ENCODE results near the gene SCAI.

SCAI gene

DNA sequence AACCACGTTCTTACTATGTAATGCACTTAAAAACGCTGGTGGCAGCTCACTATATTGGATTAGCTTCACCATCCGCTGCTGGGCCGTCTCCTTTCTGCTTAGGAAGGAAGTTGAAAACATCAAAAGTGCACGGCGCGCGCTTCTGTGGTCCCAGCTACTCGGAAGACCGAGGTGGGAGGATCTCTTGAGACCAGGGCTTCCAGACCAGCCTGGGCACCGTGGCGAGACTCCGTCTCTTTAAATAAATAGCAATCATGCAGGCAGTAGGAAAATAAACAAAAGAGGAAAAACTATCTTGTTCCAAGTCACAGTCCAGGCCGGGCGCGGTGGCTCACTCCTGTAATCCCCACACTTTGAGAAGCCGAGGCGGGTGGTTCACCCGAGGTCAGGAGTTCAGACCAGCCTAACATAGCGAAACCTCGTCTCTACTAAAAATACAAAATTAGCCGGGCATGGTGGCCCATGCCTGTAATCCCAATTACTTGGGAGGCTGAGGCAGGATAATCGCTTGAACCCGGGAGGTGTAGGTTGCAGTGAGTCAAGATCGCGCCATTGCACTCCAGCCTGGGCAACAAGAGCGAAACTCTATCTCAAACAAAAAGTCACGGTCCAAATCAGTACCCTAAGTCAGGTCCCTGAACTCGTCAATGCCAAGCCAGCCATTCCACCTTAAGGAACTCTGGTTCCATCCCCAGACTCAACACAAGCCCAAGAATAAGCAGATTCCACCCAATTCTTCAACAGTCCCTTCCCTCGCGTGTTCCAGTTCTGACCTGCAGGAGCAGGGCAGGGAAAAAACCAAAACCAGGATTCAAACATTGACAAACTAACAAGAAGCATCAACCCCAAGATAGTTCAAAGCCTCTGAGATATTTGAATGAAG is 201.4 kb downstream of the SCAI start:
- H3K9me3 ChIP-seq, result no peaks in the 10 kb centered on the region
- H3K4me1 ChIP-seq, result peaks cover 0 to 17% (median 12%) of the 10 kb centered on the region in 4 donors
- intact Hi-C loops (cut with DNase I; ENCODE audit: low total_unique reads), result loop anchor here (5.0 kb wide), 1 partner anchor 200 kb away; the partner anchor contains the start of gene SCAI
- TF ChIP-seq, protein P1, sequence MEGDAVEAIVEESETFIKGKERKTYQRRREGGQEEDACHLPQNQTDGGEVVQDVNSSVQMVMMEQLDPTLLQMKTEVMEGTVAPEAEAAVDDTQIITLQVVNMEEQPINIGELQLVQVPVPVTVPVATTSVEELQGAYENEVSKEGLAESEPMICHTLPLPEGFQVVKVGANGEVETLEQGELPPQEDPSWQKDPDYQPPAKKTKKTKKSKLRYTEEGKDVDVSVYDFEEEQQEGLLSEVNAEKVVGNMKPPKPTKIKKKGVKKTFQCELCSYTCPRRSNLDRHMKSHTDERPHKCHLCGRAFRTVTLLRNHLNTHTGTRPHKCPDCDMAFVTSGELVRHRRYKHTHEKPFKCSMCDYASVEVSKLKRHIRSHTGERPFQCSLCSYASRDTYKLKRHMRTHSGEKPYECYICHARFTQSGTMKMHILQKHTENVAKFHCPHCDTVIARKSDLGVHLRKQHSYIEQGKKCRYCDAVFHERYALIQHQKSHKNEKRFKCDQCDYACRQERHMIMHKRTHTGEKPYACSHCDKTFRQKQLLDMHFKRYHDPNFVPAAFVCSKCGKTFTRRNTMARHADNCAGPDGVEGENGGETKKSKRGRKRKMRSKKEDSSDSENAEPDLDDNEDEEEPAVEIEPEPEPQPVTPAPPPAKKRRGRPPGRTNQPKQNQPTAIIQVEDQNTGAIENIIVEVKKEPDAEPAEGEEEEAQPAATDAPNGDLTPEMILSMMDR (IDR thresholded peaks at IDR 0.05), result no peak
- peak; percentile 60 to 75 for DNase-seq
- H3K36me3 ChIP-seq, result peaks cover 0 to 14% (median 0%) of the 10 kb centered on the region in 3 donors
- H3K27me3 ChIP-seq, result no peaks in the 10 kb centered on the region
- peak overlapping the region; percentile 68 to 81 for H3K4me3 ChIP-seq
- peak overlapping the region; percentile 89 to 97 for H3K27ac ChIP-seq

DNA sequence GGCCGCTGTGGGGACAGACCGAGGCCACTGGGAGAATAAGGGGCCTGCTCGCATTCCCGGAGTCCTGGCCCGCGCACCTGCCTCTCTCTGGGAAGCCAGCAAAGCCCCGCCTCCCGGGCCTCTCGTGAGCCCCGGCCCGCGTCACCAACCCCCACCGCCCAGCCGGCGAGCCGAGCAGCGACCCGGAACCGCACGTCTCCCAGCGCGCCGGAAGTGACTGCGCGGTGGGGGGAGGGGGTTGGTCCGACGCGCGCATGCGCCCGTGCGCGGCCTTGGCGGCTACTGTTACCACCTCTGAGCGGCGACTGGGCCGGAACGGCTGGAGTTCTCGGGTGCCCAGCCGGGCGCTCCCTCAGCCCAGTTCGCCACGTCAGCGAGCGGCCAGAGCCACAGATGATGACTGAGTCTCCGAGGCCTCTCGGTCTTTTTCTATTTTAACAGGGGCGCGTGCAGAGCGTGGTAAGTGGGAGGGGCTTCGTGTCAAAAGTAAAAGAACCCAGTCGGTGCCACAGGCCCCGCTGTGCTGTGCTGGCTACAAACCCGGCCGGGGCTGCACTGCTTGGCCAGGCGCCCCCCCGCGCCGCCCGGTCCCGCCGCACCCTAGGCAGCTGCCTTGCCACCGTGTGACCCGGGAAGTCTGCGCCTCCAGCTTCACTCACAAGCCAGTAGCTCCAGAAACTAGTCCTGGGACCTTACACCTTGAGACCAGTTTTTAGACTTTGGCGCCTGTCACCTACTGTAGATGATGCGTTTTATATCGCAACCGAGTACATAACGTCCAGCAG is 202.2 kb downstream of the SCAI start, which contains the start of gene GOLGA1:
Gene GOLGA1 (minus strand): TSS at position 190 of the 785 bp plus-strand sequence. CDS start 2,372 bp downstream, outside the sequence.
- peak within 1 kb of the TSS; percentile 68 to 81 for H3K4me3 ChIP-seq
- peaks cover 6 to 21% (median 6%) of the 10 kb centered on the region in 3 donors for H3K36me3 ChIP-seq
- intact Hi-C loops (cut with DNase I; ENCODE audit: low total_unique reads), result loop anchor here (5.0 kb wide), 1 partner anchor 201 kb away; the partner anchor contains the start of gene SCAI
- H3K9me3 ChIP-seq, result no peaks in the 10 kb centered on the region
- H3K27ac ChIP-seq, result peak within 1 kb of the TSS; percentile 89 to 97
- H3K4me1 ChIP-seq, result peaks cover 0 to 17% (median 12%) of the 10 kb centered on the region in 4 donors
- no peaks in the 10 kb centered on the region for H3K27me3 ChIP-seq
- DNase-seq, result peak; percentile 93 to 97
- TF ChIP-seq, protein P1 (IDR thresholded peaks at IDR 0.05), result peak in 1 of 2 experiments; percentile 20

DNA sequence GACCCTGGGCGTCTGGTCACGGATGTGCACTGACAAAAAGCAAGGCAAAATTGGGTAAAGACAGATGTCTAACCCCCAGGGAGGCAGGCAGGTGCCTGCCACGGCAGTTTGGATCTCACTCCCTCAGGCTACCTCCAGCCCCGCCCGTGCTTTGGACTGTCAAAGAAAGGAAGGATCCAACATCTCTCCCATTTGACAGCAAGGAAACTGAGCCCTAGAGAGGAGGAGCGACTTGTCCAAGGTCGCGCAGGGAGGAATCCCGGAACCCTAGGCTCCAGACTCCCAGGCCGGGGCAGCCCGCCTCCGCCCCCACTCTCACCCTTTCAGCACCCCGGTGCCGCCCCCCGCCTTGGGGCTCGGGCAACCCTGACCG is 202.8 kb downstream of the SCAI start:
- Histone ChIP-seq H3K27ac (peak overlapping the region; percentile 89 to 97), H3K4me3 (peak overlapping the region; percentile 68 to 81), H3K27me3 (no peaks in the 10 kb centered on the region), H3K4me1 (peaks cover 0 to 17% (median 12%) of the 10 kb centered on the region in 4 donors), H3K36me3 (peaks cover 10 to 27% (median 12%) of the 10 kb centered on the region in 3 donors), H3K9me3 (no peaks in the 10 kb centered on the region)
- TF ChIP-seq, protein P1 (IDR thresholded peaks at IDR 0.05), result no peak
- intact Hi-C loops (cut with DNase I; ENCODE audit: low total_unique reads), result loop anchor here (5.0 kb wide), 1 partner anchor 202 kb away; the partner anchor contains the start of gene SCAI
- DNase-seq, result no peak

DNA sequence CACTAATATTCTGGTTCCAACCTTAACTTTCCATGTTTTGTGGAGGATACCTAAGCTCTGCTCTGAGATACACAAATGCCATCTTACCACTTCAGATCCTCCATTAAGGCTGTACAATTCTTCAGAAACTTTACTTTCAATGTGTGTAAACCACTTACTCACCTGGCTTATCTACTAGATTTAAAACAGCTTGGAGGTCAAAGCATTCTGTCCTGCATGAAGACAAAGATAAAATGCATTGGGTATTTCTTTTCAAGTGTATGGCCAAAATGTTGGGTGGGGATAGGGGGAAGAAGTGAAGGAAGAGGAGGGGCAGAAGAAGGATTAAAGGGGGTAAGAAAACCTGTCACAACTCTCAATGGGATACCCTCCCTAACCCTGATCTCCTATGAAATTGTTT is 203.4 kb downstream of the SCAI start:
- peak overlapping the region; percentile 68 to 81 for H3K4me3 ChIP-seq
- TF ChIP-seq, protein P1 (IDR thresholded peaks at IDR 0.05), result no peak
- peaks cover 0 to 17% (median 12%) of the 10 kb centered on the region in 4 donors for H3K4me1 ChIP-seq
- H3K9me3 ChIP-seq, result no peaks in the 10 kb centered on the region
- H3K27ac ChIP-seq, result peak overlapping the region; percentile 89 to 97
- H3K36me3 ChIP-seq, result peaks cover 10 to 31% (median 15%) of the 10 kb centered on the region in 3 donors
- intact Hi-C loops (cut with DNase I; ENCODE audit: low total_unique reads), result loop anchor here (5.0 kb wide), 1 partner anchor 202 kb away; the partner anchor contains the start of gene SCAI
- DNase-seq, result no peak
- no peaks in the 10 kb centered on the region for H3K27me3 ChIP-seq

DNA sequence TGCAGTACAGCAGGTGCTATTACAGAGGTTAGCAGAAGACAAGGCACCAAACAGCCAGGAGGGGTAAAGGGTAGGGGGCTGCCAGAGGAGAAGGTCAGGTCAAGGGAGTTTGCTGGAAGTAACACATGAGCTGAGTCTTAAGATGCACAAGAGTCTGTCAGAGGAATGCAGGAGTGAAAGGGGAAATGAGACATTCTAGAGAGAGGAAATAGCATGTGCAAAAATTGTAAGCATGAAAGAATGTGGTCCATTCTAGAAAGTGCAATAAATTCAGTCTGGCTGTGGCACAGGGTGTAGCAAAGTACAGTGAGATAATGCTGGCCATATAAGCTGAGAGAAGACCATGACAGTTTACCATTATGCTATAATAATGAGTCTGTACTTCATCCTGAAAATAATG is 209.0 kb downstream of the SCAI start:
- intact Hi-C loops (cut with DNase I; ENCODE audit: low total_unique reads), result no loop called here
- TF ChIP-seq, protein P1 (IDR thresholded peaks at IDR 0.05), result no peak
- no peak for DNase-seq
- no peak overlapping the region for H3K4me3 ChIP-seq
- H3K9me3 ChIP-seq, result no peaks in the 10 kb centered on the region
- H3K27me3 ChIP-seq, result no peaks in the 10 kb centered on the region
- peaks cover 37 to 82% (median 70%) of the 10 kb centered on the region in 3 donors for H3K36me3 ChIP-seq
- no peaks in the 10 kb centered on the region for H3K4me1 ChIP-seq
- no peak overlapping the region for H3K27ac ChIP-seq
